ENCODE measurements around the gene HEXD.

HEXD gene

GRCh38 chr17:82439829-82440365 is 21.8 kb downstream of the HEXD start:
- no peak for DNase-seq (ENCODE audit: low read depth)
- no peak overlapping the region for H3K4me3 ChIP-seq (ENCODE audit: low read length)
- TF ChIP-seq CTCF (conservative IDR thresholded peaks at IDR 0.05; ENCODE audit: low read length) = no peak

- no peak for DNase-seq (ENCODE audit: low read depth)
- no peak for TF ChIP-seq CTCF (conservative IDR thresholded peaks at IDR 0.05; ENCODE audit: low read length)
Observed at GRCh38 chr17:82440469-82440981, 22.4 kb downstream of the HEXD start.

GRCh38 chr17:82440991-82441627 is 23.0 kb downstream of the HEXD start:
- DNase-seq (ENCODE audit: low read depth) = no peak
- H3K4me3 ChIP-seq (ENCODE audit: low read length) = no peak overlapping the region
- TF ChIP-seq CTCF (conservative IDR thresholded peaks at IDR 0.05; ENCODE audit: low read length) = no peak

More at GRCh38 chr17:82440469-82440981, 22.4 kb downstream of the HEXD start:
- H3K4me3 ChIP-seq (ENCODE audit: low read length) = no peak overlapping the region

- H3K4me3 ChIP-seq (ENCODE audit: low read length) = no peak overlapping the region
- DNase-seq (ENCODE audit: low read depth) = no peak
- no peak for TF ChIP-seq CTCF (conservative IDR thresholded peaks at IDR 0.05; ENCODE audit: low read length)
Observed at GRCh38 chr17:82441691-82442487, 23.7 kb downstream of the HEXD start.

GRCh38 chr17:82442643-82443464 is 24.7 kb downstream of the HEXD start:
- H3K4me3 ChIP-seq (ENCODE audit: low read length) = no peak overlapping the region
- TF ChIP-seq CTCF (conservative IDR thresholded peaks at IDR 0.05; ENCODE audit: low read length) = no peak
- no peak for DNase-seq (ENCODE audit: low read depth)

- no peak for DNase-seq (ENCODE audit: low read depth)
- H3K4me3 ChIP-seq (ENCODE audit: low read length) = no peak overlapping the region
- no peak for TF ChIP-seq CTCF (conservative IDR thresholded peaks at IDR 0.05; ENCODE audit: low read length)
Observed at GRCh38 chr17:82443465-82444283, 25.5 kb downstream of the HEXD start.

Data from AG10803 (cell line).